ENCODE measurements around the gene BATF3.
A peak's percentile ranks its signal among the peaks of the same experiment; 100 is the strongest.

Gene BATF3

GRCh38 chr1:212699104-212699624, 476 bp downstream of the BATF3 start:
- peak overlapping the region; percentile 43 for H3K4me3 ChIP-seq (ENCODE audit: control insufficient read depth, low read depth, low read length)
- peak; percentile 31 for TF ChIP-seq CTCF (conservative IDR thresholded peaks at IDR 0.05; ENCODE audit: control insufficient read depth, insufficient read depth, low read depth, low read length)
- peak; percentile 26 for DNase-seq (ENCODE audit: low read depth)

- no peak for DNase-seq (ENCODE audit: low read depth)
- no peak for TF ChIP-seq CTCF (conservative IDR thresholded peaks at IDR 0.05; ENCODE audit: control insufficient read depth, insufficient read depth, low read depth, low read length)
- H3K4me3 ChIP-seq (ENCODE audit: control insufficient read depth, low read depth, low read length) = peak overlapping the region; percentile 43
These were observed 1.1 kb downstream of the BATF3 start for GRCh38 chr1:212698467-212699103.

GRCh38 chr1:212696721-212697331, 2.8 kb downstream of the BATF3 start:
- TF ChIP-seq CTCF (conservative IDR thresholded peaks at IDR 0.05; ENCODE audit: control insufficient read depth, insufficient read depth, low read depth, low read length) = no peak
- no peak for DNase-seq (ENCODE audit: low read depth)
- no peak overlapping the region for H3K4me3 ChIP-seq (ENCODE audit: control insufficient read depth, low read depth, low read length)

GRCh38 chr1:212692774-212693644, 6.6 kb downstream of the BATF3 start:
- DNase-seq (ENCODE audit: low read depth) = peak; percentile 77
- no peak overlapping the region for H3K4me3 ChIP-seq (ENCODE audit: control insufficient read depth, low read depth, low read length)
- no peak for TF ChIP-seq CTCF (conservative IDR thresholded peaks at IDR 0.05; ENCODE audit: control insufficient read depth, insufficient read depth, low read depth, low read length)

- DNase-seq (ENCODE audit: low read depth) = no peak
- H3K4me3 ChIP-seq (ENCODE audit: control insufficient read depth, low read depth, low read length) = no peak overlapping the region
- TF ChIP-seq CTCF (conservative IDR thresholded peaks at IDR 0.05; ENCODE audit: control insufficient read depth, insufficient read depth, low read depth, low read length) = no peak
These were observed 8.0 kb downstream of the BATF3 start for GRCh38 chr1:212691561-212692071.

GRCh38 chr1:212690816-212691403, 8.7 kb downstream of the BATF3 start:
- no peak for TF ChIP-seq CTCF (conservative IDR thresholded peaks at IDR 0.05; ENCODE audit: control insufficient read depth, insufficient read depth, low read depth, low read length)
- no peak for DNase-seq (ENCODE audit: low read depth)
- no peak overlapping the region for H3K4me3 ChIP-seq (ENCODE audit: control insufficient read depth, low read depth, low read length)
